ENCODE data around the gene TMEM119.

DNA sequence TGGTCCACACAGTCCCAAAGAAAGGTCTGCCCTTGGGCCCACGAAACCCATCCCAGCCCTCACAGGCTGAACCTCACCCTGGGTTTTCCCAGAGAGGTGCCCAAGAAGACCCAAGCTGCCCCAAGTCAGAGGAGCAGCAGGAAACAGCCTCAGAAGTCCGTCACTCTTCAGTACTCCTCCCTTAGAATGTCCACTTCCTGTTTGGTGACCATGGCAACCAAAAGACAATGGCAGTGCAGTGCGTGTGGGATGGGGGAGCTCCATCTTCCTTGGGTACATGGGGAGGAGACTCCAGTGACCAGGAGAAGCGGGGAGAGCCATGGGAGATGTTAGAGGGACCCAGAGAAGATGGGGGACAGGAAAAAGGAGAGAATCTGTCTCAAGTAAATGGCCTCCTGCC lies 24.5 kb upstream of the TMEM119 start:
- TF ChIP-seq POLR2A (IDR thresholded peaks at IDR 0.05) (no peak), CTCF (IDR thresholded peaks at IDR 0.05) (no peak)

All from tibial nerve (tissue), 3 donors.